Nephron (organoid): Measurements from ENCODE around the gene USP5.
"Not testable (repeated sequence)": the region's sequence is repeated elsewhere in the genome, so short reads cannot be mapped to it uniquely, and the experiment has no call there.

Experiments
- H3K27ac Mint-ChIP-seq, 3 experiments: 2 replicates each; pipeline ENCODE4 v1.8.0; 2020; ENCODE audit warnings: mixed read lengths in 3 of 3, mild to moderate bottlenecking in 2 of 3, moderate library complexity in 1 of 3
- H3K27me3 Mint-ChIP-seq: 2 replicates; pipeline ENCODE4 v1.8.0; 2021; ENCODE audit warnings: low read depth, mild to moderate bottlenecking, moderate library complexity, mixed read lengths
- H3K36me3 Mint-ChIP-seq: 2 replicates; pipeline ENCODE4 v1.8.0; 2020; ENCODE audit warnings: low read depth, mixed read lengths
- H3K4me1 Mint-ChIP-seq: 2 replicates; pipeline ENCODE4 v1.8.0; 2020; ENCODE audit warnings: mixed read lengths
- H3K4me3 Mint-ChIP-seq, 3 experiments: 2 replicates each; pipeline ENCODE4 v1.8.0; 2020; ENCODE audit warnings: mild to moderate bottlenecking in 3 of 3, mixed read lengths in 3 of 3, moderate library complexity in 2 of 3
- H3K9me3 Mint-ChIP-seq: 2 replicates; pipeline ENCODE4 v1.8.0; 2020; ENCODE audit warnings: mixed read lengths
- CTCF ChIP-seq, 3 experiments: fragments of 200-600 bp; sonication (generic); IDR thresholded peaks; one replicate each; pipeline ENCODE4 v1.5.0; 2021; ENCODE audit warnings: antibody characterized with exemption in 3 of 3; ENCODE audit not compliant: unreplicated experiment in 3 of 3

USP5 gene

GRCh38 chr12:6899837-6900519, 48.0 kb downstream of the USP5 start:
- Mint-ChIP-seq H3K9me3 (no peaks in the 10 kb centered on the region), H3K4me3 (no peak overlapping the region), H3K36me3 (no peaks in the 10 kb centered on the region), H3K4me1 (peaks cover 4% of the 10 kb centered on the region), H3K27ac (no peak overlapping the region), H3K27me3 (no peaks in the 10 kb centered on the region)
- no peak for TF ChIP-seq CTCF (IDR thresholded peaks at IDR 0.05; ENCODE audit: unreplicated experiment in 3 of 3)

- no peak overlapping the region for H3K27ac Mint-ChIP-seq
- no peaks in the 10 kb centered on the region for H3K27me3 Mint-ChIP-seq
- no peaks in the 10 kb centered on the region for H3K9me3 Mint-ChIP-seq
- H3K36me3 Mint-ChIP-seq, result no peaks in the 10 kb centered on the region
- no peak overlapping the region for H3K4me3 Mint-ChIP-seq
- H3K4me1 Mint-ChIP-seq, result peaks cover 4% of the 10 kb centered on the region
- TF ChIP-seq CTCF (IDR thresholded peaks at IDR 0.05; ENCODE audit: unreplicated experiment in 3 of 3), result no peak
Measured at GRCh38 chr12:6902448-6902847, 50.5 kb downstream of the USP5 start.

GRCh38 chr12:6903722-6904121, 51.8 kb downstream of the USP5 start:
- Mint-ChIP-seq H3K36me3 (no peaks in the 10 kb centered on the region), H3K4me3 (no peak overlapping the region), H3K27me3 (no peaks in the 10 kb centered on the region), H3K27ac (no peak overlapping the region), H3K4me1 (peaks cover 4% of the 10 kb centered on the region), H3K9me3 (no peaks in the 10 kb centered on the region)
- no peak for TF ChIP-seq CTCF (IDR thresholded peaks at IDR 0.05; ENCODE audit: unreplicated experiment in 3 of 3)

GRCh38 chr12:6904280-6905276, 52.6 kb downstream of the USP5 start, which contains the start of gene LRRC23:
Gene LRRC23 (plus strand): TSS chr12:6904822. CDS start chr12:6905634, 812 bp downstream.
- peaks cover 4% of the 10 kb centered on the region for H3K4me1 Mint-ChIP-seq
- H3K36me3 Mint-ChIP-seq, result no peaks in the 10 kb centered on the region
- no peaks in the 10 kb centered on the region for H3K27me3 Mint-ChIP-seq
- no peak within 1 kb of the TSS for H3K4me3 Mint-ChIP-seq
- TF ChIP-seq CTCF (IDR thresholded peaks at IDR 0.05; ENCODE audit: unreplicated experiment in 3 of 3), result no peak
- no peak within 1 kb of the TSS for H3K27ac Mint-ChIP-seq
- H3K9me3 Mint-ChIP-seq, result no peaks in the 10 kb centered on the region

GRCh38 chr12:6905414-6906040, 53.6 kb downstream of the USP5 start:
- Mint-ChIP-seq H3K4me3 (no peak overlapping the region), H3K36me3 (no peaks in the 10 kb centered on the region), H3K27ac (no peak overlapping the region), H3K9me3 (no peaks in the 10 kb centered on the region), H3K27me3 (no peaks in the 10 kb centered on the region), H3K4me1 (peaks cover 4% of the 10 kb centered on the region)
- no peak for TF ChIP-seq CTCF (IDR thresholded peaks at IDR 0.05; ENCODE audit: unreplicated experiment in 3 of 3)

GRCh38 chr12:6908141-6908540, 56.2 kb downstream of the USP5 start:
- not testable (repeated sequence) for H3K4me3 Mint-ChIP-seq, H3K4me1 Mint-ChIP-seq, H3K36me3 Mint-ChIP-seq, H3K9me3 Mint-ChIP-seq, H3K27ac Mint-ChIP-seq
- peaks cover 17% of the 10 kb centered on the region for H3K27me3 Mint-ChIP-seq
